Activated T-helper 1 cell treated with anti-CD3 and anti-CD28 coated beads, Interleukin-12 subunit alpha, Interleukin-12 subunit beta, Interleukin-2, Interleukin-4 antibody, amounts not matched to agents 30 ng/mL and 10 ng/mL and 1 ng/mL, durations not matched to agents 14 hours and 24 hours and 36 hours (primary cell): ENCODE measurements around the gene NOS1AP. TPM values are rescaled to one million over a fixed set of nuclear protein-coding genes. Genes with fewer than 3 reads are reported as not detected.

Experiments used
- DNase-seq: peaks from one replicate; pipeline ENCODE4 v3.0.0; 2021; ENCODE audit warnings: low spot score
- H3K27ac Mint-ChIP-seq: one replicate; pipeline ENCODE4 v1.8.0; 2021; ENCODE audit warnings: mild to moderate bottlenecking, mixed read lengths
- H3K27me3 Mint-ChIP-seq: one replicate; pipeline ENCODE4 v1.8.0; 2022; ENCODE audit warnings: mild to moderate bottlenecking, moderate library complexity, mixed read lengths; ENCODE audit not compliant: insufficient read depth
- H3K36me3 Mint-ChIP-seq: one replicate; pipeline ENCODE4 v1.8.0; 2021; ENCODE audit warnings: low read depth, mixed read lengths
- H3K4me1 Mint-ChIP-seq: one replicate; pipeline ENCODE4 v1.8.0; 2021; ENCODE audit warnings: low read depth, mixed read lengths
- H3K4me3 Mint-ChIP-seq: one replicate; pipeline ENCODE4 v1.8.0; 2021; ENCODE audit warnings: mild to moderate bottlenecking, moderate library complexity, mixed read lengths
- H3K9me3 Mint-ChIP-seq: one replicate; pipeline ENCODE4 v1.8.0; 2021; ENCODE audit warnings: mixed read lengths
- intact Hi-C: fragments of 100-400 bp; cut with micrococcal nuclease; formaldehyde crosslinking; loops from one replicate; pipeline ENCODE4 v1.15.1; 2024
- total RNA-seq: library from RNA; stranded (reverse); gene quantifications from 2 replicates; pipeline ENCODE4 v1.2.3, GENCODE V29; 2022

Gene NOS1AP
- total RNA-seq, 1 donor from 2014 or later: 0.10 TPM

- Mint-ChIP-seq H3K36me3 (no peaks in the 10 kb centered on the region), H3K9me3 (no peaks in the 10 kb centered on the region), H3K4me1 (no peaks in the 10 kb centered on the region), H3K4me3 (no peak overlapping the region), H3K27ac (no peak overlapping the region), H3K27me3 (peaks cover 5% of the 10 kb centered on the region)
- no peak for DNase-seq
- intact Hi-C loops: loop anchor here (5.0 kb wide), 1 partner anchor 488 kb away; no protein-coding TSS in a partner anchor
Observed at GRCh38 chr1:162358928-162359327, 289.4 kb downstream of the NOS1AP start.

- Mint-ChIP-seq H3K9me3 (no peaks in the 10 kb centered on the region), H3K4me1 (no peaks in the 10 kb centered on the region), H3K4me3 (no peak overlapping the region), H3K27ac (no peak overlapping the region), H3K27me3 (peaks cover 5% of the 10 kb centered on the region), H3K36me3 (no peaks in the 10 kb centered on the region)
- no peak for DNase-seq
- intact Hi-C loops: loop anchor here (5.0 kb wide), 1 partner anchor 488 kb away; no protein-coding TSS in a partner anchor
Observed at GRCh38 chr1:162359523-162360236, 290.2 kb downstream of the NOS1AP start.

GRCh38 chr1:162360237-162360873, 290.9 kb downstream of the NOS1AP start:
- Mint-ChIP-seq H3K4me3 (no peak overlapping the region), H3K27me3 (peaks cover 5% of the 10 kb centered on the region), H3K27ac (no peak overlapping the region), H3K4me1 (no peaks in the 10 kb centered on the region), H3K36me3 (no peaks in the 10 kb centered on the region), H3K9me3 (no peaks in the 10 kb centered on the region)
- DNase-seq: no peak
- intact Hi-C loops: no loop called here

GRCh38 chr1:162360874-162361260, 291.4 kb downstream of the NOS1AP start:
- H3K4me1 Mint-ChIP-seq: no peaks in the 10 kb centered on the region
- intact Hi-C loops: no loop called here
- peaks cover 5% of the 10 kb centered on the region for H3K27me3 Mint-ChIP-seq
- no peak overlapping the region for H3K4me3 Mint-ChIP-seq
- no peak for DNase-seq
- H3K9me3 Mint-ChIP-seq: no peaks in the 10 kb centered on the region
- H3K27ac Mint-ChIP-seq: no peak overlapping the region
- no peaks in the 10 kb centered on the region for H3K36me3 Mint-ChIP-seq

GRCh38 chr1:162361349-162361748, 291.9 kb downstream of the NOS1AP start:
- H3K36me3 Mint-ChIP-seq: no peaks in the 10 kb centered on the region
- no peak overlapping the region for H3K4me3 Mint-ChIP-seq
- H3K27me3 Mint-ChIP-seq: peaks cover 5% of the 10 kb centered on the region
- H3K27ac Mint-ChIP-seq: no peak overlapping the region
- intact Hi-C loops: no loop called here
- no peaks in the 10 kb centered on the region for H3K9me3 Mint-ChIP-seq
- DNase-seq: no peak
- H3K4me1 Mint-ChIP-seq: no peaks in the 10 kb centered on the region

GRCh38 chr1:162363823-162364222, 294.3 kb downstream of the NOS1AP start:
- DNase-seq: no peak
- no peaks in the 10 kb centered on the region for H3K36me3 Mint-ChIP-seq
- H3K4me1 Mint-ChIP-seq: no peaks in the 10 kb centered on the region
- H3K4me3 Mint-ChIP-seq: no peak overlapping the region
- intact Hi-C loops: no loop called here
- peaks cover 2% of the 10 kb centered on the region for H3K27me3 Mint-ChIP-seq
- no peaks in the 10 kb centered on the region for H3K9me3 Mint-ChIP-seq
- no peak overlapping the region for H3K27ac Mint-ChIP-seq

GRCh38 chr1:162364498-162364897, 295.0 kb downstream of the NOS1AP start:
- H3K27ac Mint-ChIP-seq: no peak overlapping the region
- no peak overlapping the region for H3K4me3 Mint-ChIP-seq
- DNase-seq: no peak
- intact Hi-C loops: no loop called here
- no peaks in the 10 kb centered on the region for H3K9me3 Mint-ChIP-seq
- H3K27me3 Mint-ChIP-seq: no peaks in the 10 kb centered on the region
- H3K4me1 Mint-ChIP-seq: no peaks in the 10 kb centered on the region
- H3K36me3 Mint-ChIP-seq: no peaks in the 10 kb centered on the region

- DNase-seq: no peak
- Mint-ChIP-seq H3K27me3 (no peaks in the 10 kb centered on the region), H3K9me3 (no peaks in the 10 kb centered on the region), H3K4me3 (no peak overlapping the region), H3K27ac (no peak overlapping the region), H3K36me3 (no peaks in the 10 kb centered on the region), H3K4me1 (no peaks in the 10 kb centered on the region)
- intact Hi-C loops: no loop called here
Observed at GRCh38 chr1:162365284-162366020, 296.0 kb downstream of the NOS1AP start.

- intact Hi-C loops: no loop called here
- Mint-ChIP-seq H3K27ac (no peak overlapping the region), H3K4me3 (no peak overlapping the region), H3K36me3 (no peaks in the 10 kb centered on the region), H3K9me3 (no peaks in the 10 kb centered on the region), H3K27me3 (no peaks in the 10 kb centered on the region), H3K4me1 (no peaks in the 10 kb centered on the region)
- no peak for DNase-seq
Observed at GRCh38 chr1:162366149-162366548, 296.7 kb downstream of the NOS1AP start.

GRCh38 chr1:162366671-162367070, 297.2 kb downstream of the NOS1AP start:
- H3K27ac Mint-ChIP-seq: no peak overlapping the region
- intact Hi-C loops: no loop called here
- no peak overlapping the region for H3K4me3 Mint-ChIP-seq
- H3K36me3 Mint-ChIP-seq: no peaks in the 10 kb centered on the region
- DNase-seq: no peak
- no peaks in the 10 kb centered on the region for H3K9me3 Mint-ChIP-seq
- no peaks in the 10 kb centered on the region for H3K27me3 Mint-ChIP-seq
- no peaks in the 10 kb centered on the region for H3K4me1 Mint-ChIP-seq

- Mint-ChIP-seq H3K9me3 (no peaks in the 10 kb centered on the region), H3K27ac (no peak overlapping the region), H3K4me1 (no peaks in the 10 kb centered on the region), H3K4me3 (no peak overlapping the region), H3K36me3 (no peaks in the 10 kb centered on the region), H3K27me3 (no peaks in the 10 kb centered on the region)
- intact Hi-C loops: no loop called here
- DNase-seq: no peak
Observed at GRCh38 chr1:162367073-162367472, 297.6 kb downstream of the NOS1AP start.

- Mint-ChIP-seq H3K36me3 (no peaks in the 10 kb centered on the region), H3K4me3 (no peak overlapping the region), H3K9me3 (no peaks in the 10 kb centered on the region), H3K4me1 (no peaks in the 10 kb centered on the region), H3K27me3 (no peaks in the 10 kb centered on the region), H3K27ac (no peak overlapping the region)
- no peak for DNase-seq
- intact Hi-C loops: no loop called here
Observed at GRCh38 chr1:162367772-162368171, 298.3 kb downstream of the NOS1AP start.

GRCh38 chr1:162368451-162368850, 299.0 kb downstream of the NOS1AP start:
- Mint-ChIP-seq H3K4me3 (no peak overlapping the region), H3K36me3 (no peaks in the 10 kb centered on the region), H3K27me3 (no peaks in the 10 kb centered on the region), H3K4me1 (no peaks in the 10 kb centered on the region), H3K27ac (no peak overlapping the region), H3K9me3 (no peaks in the 10 kb centered on the region)
- DNase-seq: no peak
- intact Hi-C loops: no loop called here
